GM18861 (cell line): ENCODE results near the gene FMC1.

ENCODE experiments used
- ATAC-seq: cut with Tn5 transposase; IDR thresholded peaks from one replicate; pipeline ENCODE4 v1.9.1; 2021; ENCODE audit not compliant: unreplicated experiment

Gene FMC1

DNA sequence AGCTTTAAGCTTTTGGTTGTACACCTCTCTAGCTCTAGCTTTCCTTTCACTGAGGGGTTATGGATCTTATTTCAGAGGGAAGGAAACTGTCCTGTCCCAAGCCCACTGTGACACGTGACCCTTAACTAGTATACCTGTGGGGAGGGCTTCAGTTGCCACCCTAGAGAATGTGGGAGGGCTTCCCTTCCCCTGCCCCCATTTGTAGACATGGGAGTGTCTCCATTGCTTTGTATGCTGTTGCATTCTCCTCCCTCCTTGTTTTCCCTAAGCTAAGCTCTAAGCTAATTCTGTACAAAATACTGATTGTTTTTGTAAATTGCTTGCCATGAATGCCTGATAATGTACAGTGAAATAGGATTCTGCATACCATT, 29.8 kb downstream of the FMC1 start:
- no peak for ATAC-seq

DNA sequence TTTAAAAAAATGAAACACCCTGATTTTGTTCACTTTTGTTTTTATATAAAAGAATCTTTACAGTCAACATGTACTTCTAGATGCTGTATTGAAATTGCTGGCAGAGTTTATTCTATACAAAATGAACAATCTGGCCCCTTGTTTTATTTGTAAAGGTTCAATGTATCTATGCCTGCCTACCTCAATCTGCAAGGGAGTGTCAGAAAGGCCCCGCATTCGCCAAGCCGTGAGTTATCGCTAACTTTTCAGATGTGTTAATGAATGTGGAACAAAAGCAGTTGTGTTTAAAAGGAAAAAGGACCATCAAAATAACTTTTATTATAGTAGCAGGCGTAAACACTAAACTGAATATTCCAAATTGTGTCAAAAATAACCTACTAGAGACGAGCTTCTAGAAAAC, 33.1 kb downstream of the FMC1 start:
- no peak for ATAC-seq

DNA sequence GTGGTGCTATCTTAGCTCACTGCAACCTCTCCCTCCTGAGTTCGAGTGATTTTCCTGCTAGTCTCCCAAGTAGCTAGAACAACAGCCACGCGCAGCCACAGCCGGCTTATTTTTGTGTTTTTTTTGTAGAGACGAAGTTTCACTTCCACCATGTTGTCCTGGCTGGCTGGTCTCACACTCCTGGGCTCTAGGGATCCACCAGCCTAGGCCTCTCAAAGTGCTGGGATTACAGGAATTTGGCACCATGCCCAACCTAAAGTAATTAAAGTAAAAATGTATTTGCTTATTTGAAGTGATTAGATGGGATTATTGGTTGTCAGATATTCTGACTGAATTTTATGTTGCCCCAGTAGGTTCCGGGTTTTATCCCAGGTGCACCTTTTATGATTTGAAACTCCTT, 41.3 kb downstream of the FMC1 start:
- ATAC-seq: no peak

DNA sequence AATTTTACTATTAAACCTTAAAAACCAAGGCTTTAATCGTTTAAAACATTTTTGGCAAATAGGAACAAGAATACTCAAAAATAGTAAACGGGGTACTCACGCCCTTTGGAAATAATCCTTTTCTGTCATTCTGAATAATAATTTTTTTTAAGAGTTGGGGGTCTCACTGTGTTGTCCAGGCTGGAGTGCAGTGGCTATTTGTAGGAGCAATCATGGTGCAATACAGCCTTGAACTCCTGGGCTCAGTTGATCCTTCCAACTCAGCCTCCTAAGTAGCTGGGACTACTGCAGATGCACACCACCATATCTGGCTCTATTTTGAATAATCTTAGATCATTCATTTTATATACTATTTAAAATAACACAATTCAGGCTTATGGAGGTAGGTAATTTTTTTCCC, 43.5 kb downstream of the FMC1 start:
- ATAC-seq: no peak

DNA sequence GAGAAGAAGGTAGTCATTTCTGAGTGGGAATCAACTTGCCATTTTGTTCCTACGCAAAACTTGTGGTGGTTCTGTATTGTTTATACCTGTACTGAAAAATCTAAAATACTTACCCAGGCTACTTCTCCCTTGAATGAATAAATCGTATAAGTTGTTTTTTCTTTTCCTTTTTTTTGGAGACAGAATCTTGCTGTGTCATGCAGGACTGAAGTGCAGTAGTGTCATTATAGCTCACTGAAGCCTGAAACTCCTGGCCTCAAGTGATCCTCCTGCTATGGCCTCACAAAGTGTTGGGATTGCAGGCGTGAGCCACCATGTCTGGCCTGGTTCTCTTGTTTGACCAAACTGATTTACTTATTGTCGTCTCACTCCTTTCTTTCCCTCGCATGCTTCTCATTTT, 46.5 kb downstream of the FMC1 start:
- ATAC-seq: no peak

DNA sequence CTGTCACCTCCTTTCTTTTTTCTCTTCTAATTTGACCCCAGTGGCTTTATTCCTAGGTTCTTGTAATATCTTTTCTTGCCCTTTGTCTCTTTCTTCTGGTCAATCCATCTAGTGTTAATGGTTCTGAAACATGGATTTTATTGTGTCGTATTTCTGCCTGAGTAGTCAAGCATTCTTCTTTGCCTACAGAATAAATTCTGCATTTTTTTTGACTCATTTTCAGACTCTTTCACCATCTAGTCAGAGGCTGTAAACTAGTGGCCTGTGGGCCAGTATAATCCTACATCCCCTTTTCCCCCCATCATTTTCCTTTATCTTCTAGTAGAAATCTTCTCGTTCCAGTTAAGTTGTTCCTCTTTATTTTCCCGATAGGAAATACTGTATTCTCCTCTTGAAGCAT, 48.0 kb downstream of the FMC1 start:
- ATAC-seq: no peak

DNA sequence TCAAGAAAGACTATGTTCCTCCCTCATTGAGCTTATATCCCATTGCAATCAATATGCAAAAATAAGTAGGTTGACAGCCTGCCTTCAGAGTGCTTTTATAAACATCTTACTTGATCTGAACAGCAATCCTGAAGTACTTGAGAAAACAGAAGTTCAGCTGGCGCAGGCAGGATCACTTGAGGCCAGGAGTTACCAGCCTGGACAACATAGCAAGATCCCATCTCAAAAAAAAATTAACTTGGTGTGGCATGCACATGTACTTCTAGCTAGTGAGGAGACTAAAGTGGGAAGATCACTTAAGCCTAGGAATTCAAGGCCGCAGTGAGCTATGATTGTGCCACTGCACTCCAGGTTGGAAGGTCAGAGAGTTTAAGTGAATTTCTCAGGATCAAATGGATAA, 48.6 kb downstream of the FMC1 start:
- no peak for ATAC-seq

DNA sequence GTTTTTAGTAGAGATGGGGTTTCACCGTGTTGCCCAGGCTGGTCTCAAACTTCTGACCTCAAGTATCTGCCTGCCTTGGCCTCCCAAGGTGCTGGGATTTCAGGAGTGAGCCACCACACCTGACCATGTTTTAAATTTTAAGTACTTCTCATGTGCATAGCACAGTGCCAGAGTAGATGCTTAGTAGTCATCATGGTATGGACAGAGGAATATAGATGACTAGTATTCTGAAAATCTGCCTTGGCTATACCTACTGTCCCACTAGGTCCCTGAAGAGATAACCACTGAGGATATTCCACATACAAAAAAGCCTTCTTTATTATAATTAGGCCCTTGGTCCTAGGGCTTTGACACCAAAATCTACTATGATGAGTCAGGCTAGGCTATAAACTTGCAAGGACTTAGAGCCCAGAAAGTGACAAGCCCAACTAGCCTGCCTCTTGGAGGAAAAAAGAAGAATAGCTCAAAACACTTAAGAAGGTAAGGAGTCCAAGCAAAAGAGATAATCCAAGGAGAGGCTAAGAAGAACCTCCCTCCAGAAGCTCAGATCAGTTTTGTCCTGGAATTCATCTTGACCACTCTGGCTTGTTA, 52.6 kb downstream of the FMC1 start:
- ATAC-seq: no peak

DNA sequence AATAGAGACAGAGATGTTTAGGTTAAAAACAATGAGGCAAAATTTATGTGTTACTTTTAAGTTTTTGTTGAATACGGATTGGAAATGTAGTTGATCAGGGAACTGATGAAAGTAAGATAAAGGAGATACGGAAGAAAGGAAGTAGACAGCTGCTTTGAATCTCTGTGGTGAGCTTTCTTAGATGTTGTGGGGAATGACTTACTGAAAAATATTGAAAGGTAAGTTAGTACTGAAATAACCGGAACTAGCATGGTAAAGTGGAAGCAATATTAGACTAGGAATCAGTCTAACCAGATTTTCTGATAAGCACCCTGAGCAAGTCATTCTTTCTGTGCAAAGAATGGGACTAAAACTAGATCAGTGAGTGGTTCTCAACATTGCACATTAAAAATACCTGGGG, 53.4 kb downstream of the FMC1 start:
- ATAC-seq: no peak
